Activated CD4-positive, alpha-beta memory T cell treated with anti-CD3 and anti-CD28 coated beads, Interleukin-2, amount 10 ng/mL, durations not matched to agents 7 days and 5 days (primary cell): Measurements from ENCODE around the gene ITGBL1. TPM values are rescaled to one million over a fixed set of nuclear protein-coding genes. Genes with fewer than 3 reads are reported as not detected.

Source experiments
- CTCF ChIA-PET: fragments of 350-600 bp; sonication (Branson Sonifier 250); formaldehyde crosslinking; loops from one replicate; lab custom pipeline; 2021; ENCODE audit warnings: antibody characterized with exemption, inconsistent platforms; lab: Charles Lee
- POLR2A ChIA-PET: fragments of 350-600 bp; sonication (Branson Sonifier 250); formaldehyde crosslinking; loops from one replicate; lab custom pipeline; 2021; ENCODE audit warnings: antibody characterized with exemption; lab: Charles Lee
- DNase-seq: peaks from one replicate; pipeline ENCODE4 v3.0.0-alpha.2; 2020
- H3K27ac Mint-ChIP-seq: one replicate; pipeline ENCODE4 v1.8.0; 2021; ENCODE audit warnings: mild to moderate bottlenecking, mixed read lengths
- H3K27me3 Mint-ChIP-seq: one replicate; pipeline ENCODE4 v1.8.0; 2021; ENCODE audit warnings: mixed read lengths
- H3K36me3 Mint-ChIP-seq: one replicate; pipeline ENCODE4 v1.8.0; 2021; ENCODE audit warnings: low read depth, mixed read lengths
- H3K4me1 Mint-ChIP-seq: one replicate; pipeline ENCODE4 v1.8.0; 2021; ENCODE audit warnings: mixed read lengths
- H3K4me3 Mint-ChIP-seq: one replicate; pipeline ENCODE4 v1.8.0; 2021; ENCODE audit warnings: mild to moderate bottlenecking, mixed read lengths
- H3K9me3 Mint-ChIP-seq: one replicate; pipeline ENCODE4 v1.8.0; 2021; ENCODE audit warnings: mixed read lengths
- total RNA-seq, 2 experiments: library from RNA; stranded (reverse); gene quantifications; one replicate each; pipeline ENCODE4 v1.2.3, GENCODE V29; 2021

Gene ITGBL1
- total RNA-seq, 2 experiments from 2014 or later = not detected

DNA sequence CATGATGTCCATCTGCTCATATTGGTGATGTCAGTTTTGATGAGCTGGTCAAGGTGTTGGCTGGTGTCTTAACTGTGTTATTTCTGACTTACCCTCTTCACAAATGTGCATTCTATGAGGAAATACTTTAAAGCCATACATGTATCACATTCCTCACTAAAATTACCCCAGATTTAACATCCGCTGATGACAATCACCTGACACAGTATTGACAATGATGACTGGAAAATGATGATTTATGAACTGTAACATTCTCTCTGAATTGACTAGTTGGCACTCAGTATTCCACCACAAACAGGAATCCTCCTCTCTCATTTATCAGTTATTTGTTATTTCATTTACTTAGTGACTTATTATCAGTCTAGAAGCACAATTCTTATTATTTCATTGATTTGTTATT is 117.3 kb downstream of the ITGBL1 start:
- Mint-ChIP-seq H3K27ac (no peak overlapping the region), H3K4me3 (no peak overlapping the region), H3K27me3 (no peaks in the 10 kb centered on the region), H3K36me3 (no peaks in the 10 kb centered on the region), H3K4me1 (no peaks in the 10 kb centered on the region), H3K9me3 (no peaks in the 10 kb centered on the region)
- DNase-seq = no peak
- CTCF ChIA-PET = no interaction called here
- POLR2A ChIA-PET = no interaction called here

DNA sequence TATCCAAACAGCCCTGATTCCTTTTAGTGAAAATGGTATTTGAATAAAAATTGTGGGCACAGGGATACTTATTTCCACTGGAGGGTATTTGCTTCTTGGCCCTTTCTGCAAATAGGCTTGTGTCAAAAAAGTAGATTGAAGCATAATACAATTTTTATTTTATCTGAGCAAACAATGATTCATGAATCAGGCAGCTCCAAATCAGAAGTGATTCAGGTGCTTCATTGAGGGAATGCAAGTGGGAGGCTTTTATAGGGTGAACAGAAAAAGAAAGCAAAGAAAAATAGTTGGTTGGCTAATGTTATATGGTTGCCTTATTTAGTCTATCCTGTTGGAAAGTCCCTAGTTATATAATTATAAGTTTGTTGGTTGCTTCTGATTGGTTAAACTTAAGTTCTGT is 117.9 kb downstream of the ITGBL1 start:
- no peaks in the 10 kb centered on the region for H3K4me1 Mint-ChIP-seq
- no peak for DNase-seq
- no peaks in the 10 kb centered on the region for H3K9me3 Mint-ChIP-seq
- CTCF ChIA-PET = no interaction called here
- no peaks in the 10 kb centered on the region for H3K27me3 Mint-ChIP-seq
- H3K36me3 Mint-ChIP-seq = no peaks in the 10 kb centered on the region
- no peak overlapping the region for H3K27ac Mint-ChIP-seq
- H3K4me3 Mint-ChIP-seq = no peak overlapping the region
- POLR2A ChIA-PET = no interaction called here

- Mint-ChIP-seq H3K27me3 (no peaks in the 10 kb centered on the region), H3K27ac (no peak overlapping the region), H3K9me3 (no peaks in the 10 kb centered on the region), H3K36me3 (no peaks in the 10 kb centered on the region), H3K4me1 (no peaks in the 10 kb centered on the region), H3K4me3 (no peak overlapping the region)
- ChIA-PET POLR2A (no interaction called here), CTCF (no interaction called here)
- no peak for DNase-seq
Observed at GRCh38 chr13:101572456-101572855, 120.0 kb downstream of the ITGBL1 start.

GRCh38 chr13:101575581-101575980 is 123.1 kb downstream of the ITGBL1 start:
- ChIA-PET CTCF (no interaction called here), POLR2A (no interaction called here)
- H3K9me3 Mint-ChIP-seq = no peaks in the 10 kb centered on the region

GRCh38 chr13:101576455-101576854 is 124.0 kb downstream of the ITGBL1 start:
- CTCF ChIA-PET = no interaction called here
- DNase-seq = no peak
- Mint-ChIP-seq H3K4me3 (no peak overlapping the region), H3K27me3 (no peaks in the 10 kb centered on the region), H3K4me1 (no peaks in the 10 kb centered on the region), H3K27ac (no peak overlapping the region), H3K36me3 (no peaks in the 10 kb centered on the region), H3K9me3 (no peaks in the 10 kb centered on the region)
- POLR2A ChIA-PET = no interaction called here

More at GRCh38 chr13:101575581-101575980, 123.1 kb downstream of the ITGBL1 start:
- Mint-ChIP-seq H3K4me1 (no peaks in the 10 kb centered on the region), H3K4me3 (no peak overlapping the region), H3K27me3 (no peaks in the 10 kb centered on the region), H3K36me3 (no peaks in the 10 kb centered on the region), H3K27ac (no peak overlapping the region)
- no peak for DNase-seq

DNA sequence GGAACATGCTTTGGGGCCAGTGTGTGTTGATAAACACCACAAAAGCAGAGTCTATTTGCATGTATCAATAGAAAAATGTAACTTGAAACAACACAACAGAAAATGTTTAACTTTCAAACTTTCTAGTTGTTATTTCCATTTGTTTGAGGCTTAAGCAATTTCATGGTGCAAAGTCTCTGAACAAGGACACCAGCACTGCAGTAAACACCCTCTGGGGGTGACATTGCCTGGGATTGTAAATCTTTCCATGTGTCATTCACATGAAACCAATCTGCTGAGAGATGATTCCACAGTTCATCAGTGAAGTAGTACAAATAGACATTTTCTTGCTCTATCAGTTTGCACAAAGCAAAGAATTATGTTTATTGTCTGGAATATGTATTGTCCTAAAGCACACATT is 124.5 kb downstream of the ITGBL1 start:
- Mint-ChIP-seq H3K4me3 (no peak overlapping the region), H3K4me1 (no peaks in the 10 kb centered on the region)

DNA sequence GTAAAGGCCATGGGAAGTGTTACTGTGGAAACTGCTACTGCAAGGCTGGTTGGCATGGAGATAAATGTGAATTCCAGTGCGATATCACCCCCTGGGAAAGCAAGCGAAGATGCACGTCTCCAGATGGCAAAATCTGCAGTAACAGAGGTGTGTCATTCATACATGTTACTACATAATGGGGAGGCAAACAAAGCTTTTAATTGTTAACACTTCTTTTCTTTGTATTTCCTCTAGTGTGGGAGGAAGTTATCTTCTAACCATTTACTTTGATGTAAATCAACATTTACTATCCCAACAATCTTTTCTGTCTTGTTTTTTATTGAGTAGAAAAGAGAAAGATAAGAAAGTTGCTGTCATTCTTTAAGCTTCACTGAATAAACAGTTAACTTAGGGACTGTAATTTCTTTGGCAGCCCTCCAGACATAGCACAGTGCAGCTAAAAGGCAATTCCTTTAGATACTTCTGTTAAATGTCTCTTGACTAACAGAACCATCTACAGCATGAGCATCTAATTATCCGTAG is 126.9 kb downstream of the ITGBL1 start:
- H3K27ac Mint-ChIP-seq = no peak overlapping the region
- no peaks in the 10 kb centered on the region for H3K4me1 Mint-ChIP-seq
- no peaks in the 10 kb centered on the region for H3K9me3 Mint-ChIP-seq
- ChIA-PET POLR2A (no interaction called here), CTCF (no interaction called here)
- H3K36me3 Mint-ChIP-seq = no peaks in the 10 kb centered on the region
- H3K4me3 Mint-ChIP-seq = no peak overlapping the region
- DNase-seq = no peak
- peaks cover 2% of the 10 kb centered on the region for H3K27me3 Mint-ChIP-seq

More for the DNA sequence above, 124.5 kb downstream of the ITGBL1 start:
- Mint-ChIP-seq H3K36me3 (no peaks in the 10 kb centered on the region), H3K9me3 (no peaks in the 10 kb centered on the region), H3K27me3 (no peaks in the 10 kb centered on the region), H3K27ac (no peak overlapping the region)
- no peak for DNase-seq
- ChIA-PET CTCF (no interaction called here), POLR2A (no interaction called here)

DNA sequence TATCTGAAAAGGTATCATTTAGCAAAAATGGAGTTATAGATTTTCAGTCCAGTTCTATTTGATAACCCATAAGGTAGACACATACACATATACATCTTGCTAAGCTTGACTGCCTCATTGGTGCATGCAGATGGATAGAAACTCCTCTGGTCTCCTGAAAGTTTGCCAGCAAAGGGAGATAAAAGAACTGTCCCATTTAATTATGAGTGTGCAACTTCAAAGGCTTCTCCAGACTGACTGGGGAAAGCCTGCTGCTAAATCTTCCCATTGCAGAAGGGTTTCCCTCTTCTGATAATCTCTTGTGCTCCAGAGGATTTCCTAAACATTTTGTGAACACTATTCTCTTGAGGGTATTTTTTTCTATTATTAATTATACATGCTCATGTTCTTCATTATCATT is 131.9 kb downstream of the ITGBL1 start:
- H3K27me3 Mint-ChIP-seq = peaks cover 2% of the 10 kb centered on the region
- ChIA-PET CTCF (no interaction called here), POLR2A (no interaction called here)
- H3K36me3 Mint-ChIP-seq = no peaks in the 10 kb centered on the region
- no peak for DNase-seq
- H3K4me1 Mint-ChIP-seq = no peaks in the 10 kb centered on the region
- no peak overlapping the region for H3K4me3 Mint-ChIP-seq
- no peaks in the 10 kb centered on the region for H3K9me3 Mint-ChIP-seq
- no peak overlapping the region for H3K27ac Mint-ChIP-seq

GRCh38 chr13:101590479-101590878 is 138.0 kb downstream of the ITGBL1 start:
- H3K9me3 Mint-ChIP-seq = no peaks in the 10 kb centered on the region
- POLR2A ChIA-PET = no interaction called here
- H3K4me1 Mint-ChIP-seq = no peaks in the 10 kb centered on the region
- H3K27me3 Mint-ChIP-seq = no peaks in the 10 kb centered on the region
- H3K27ac Mint-ChIP-seq = no peak overlapping the region
- H3K4me3 Mint-ChIP-seq = no peak overlapping the region
- no peaks in the 10 kb centered on the region for H3K36me3 Mint-ChIP-seq
- CTCF ChIA-PET = no interaction called here
- no peak for DNase-seq

DNA sequence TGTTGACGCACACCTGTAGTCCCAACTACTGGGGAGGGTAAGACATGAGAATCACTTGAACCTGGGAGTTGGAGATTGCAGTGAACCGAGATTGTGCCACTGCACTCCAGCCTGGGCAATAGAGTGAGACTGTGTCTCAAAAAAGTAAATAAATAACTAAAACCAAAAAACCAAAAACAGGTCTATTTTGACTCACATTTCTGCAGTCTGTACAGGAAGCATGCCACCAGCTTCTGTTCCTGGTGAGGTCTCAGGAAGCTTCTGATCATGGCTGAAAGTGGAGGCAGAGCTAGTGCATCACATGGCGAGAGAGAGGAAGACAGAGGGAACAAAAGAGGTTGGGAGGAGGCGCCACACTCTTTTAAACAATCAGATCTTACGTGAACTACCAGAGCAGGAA is 142.5 kb downstream of the ITGBL1 start:
- Mint-ChIP-seq H3K27me3 (no peaks in the 10 kb centered on the region), H3K27ac (no peak overlapping the region), H3K9me3 (no peaks in the 10 kb centered on the region), H3K36me3 (no peaks in the 10 kb centered on the region), H3K4me1 (no peaks in the 10 kb centered on the region), H3K4me3 (no peak overlapping the region)
- DNase-seq = no peak
- ChIA-PET POLR2A (no interaction called here), CTCF (no interaction called here)

- CTCF ChIA-PET = no interaction called here
- Mint-ChIP-seq H3K36me3 (no peaks in the 10 kb centered on the region), H3K27ac (no peak overlapping the region), H3K9me3 (no peaks in the 10 kb centered on the region), H3K4me3 (no peak overlapping the region), H3K4me1 (no peaks in the 10 kb centered on the region), H3K27me3 (no peaks in the 10 kb centered on the region)
- no peak for DNase-seq
- POLR2A ChIA-PET = no interaction called here
Observed at GRCh38 chr13:101596803-101597202, 144.3 kb downstream of the ITGBL1 start.

GRCh38 chr13:101611491-101612475 is 159.3 kb downstream of the ITGBL1 start:
- H3K36me3 Mint-ChIP-seq = no peaks in the 10 kb centered on the region
- H3K27ac Mint-ChIP-seq = no peak overlapping the region
- H3K27me3 Mint-ChIP-seq = peaks cover 3% of the 10 kb centered on the region
- no peaks in the 10 kb centered on the region for H3K4me1 Mint-ChIP-seq
- ChIA-PET CTCF (no interaction called here), POLR2A (no interaction called here)
- no peak overlapping the region for H3K4me3 Mint-ChIP-seq
- DNase-seq = no peak
- H3K9me3 Mint-ChIP-seq = no peaks in the 10 kb centered on the region

- Mint-ChIP-seq H3K36me3 (no peaks in the 10 kb centered on the region), H3K4me3 (no peak overlapping the region), H3K27ac (no peak overlapping the region), H3K4me1 (no peaks in the 10 kb centered on the region), H3K27me3 (peaks cover 1% of the 10 kb centered on the region), H3K9me3 (no peaks in the 10 kb centered on the region)
- POLR2A ChIA-PET = no interaction called here
- CTCF ChIA-PET = no interaction called here
- DNase-seq = no peak
Observed at GRCh38 chr13:101612735-101613134, 160.3 kb downstream of the ITGBL1 start.

GRCh38 chr13:101614491-101614890 is 162.0 kb downstream of the ITGBL1 start:
- H3K36me3 Mint-ChIP-seq = no peaks in the 10 kb centered on the region
- no peaks in the 10 kb centered on the region for H3K9me3 Mint-ChIP-seq
- H3K4me3 Mint-ChIP-seq = no peak overlapping the region
- ChIA-PET CTCF (no interaction called here), POLR2A (no interaction called here)
- peaks cover 7% of the 10 kb centered on the region for H3K4me1 Mint-ChIP-seq
- no peak for DNase-seq
- no peak overlapping the region for H3K27ac Mint-ChIP-seq
- peaks cover 1% of the 10 kb centered on the region for H3K27me3 Mint-ChIP-seq
